Measurements from ENCODE around the gene TIPRL.

DNA sequence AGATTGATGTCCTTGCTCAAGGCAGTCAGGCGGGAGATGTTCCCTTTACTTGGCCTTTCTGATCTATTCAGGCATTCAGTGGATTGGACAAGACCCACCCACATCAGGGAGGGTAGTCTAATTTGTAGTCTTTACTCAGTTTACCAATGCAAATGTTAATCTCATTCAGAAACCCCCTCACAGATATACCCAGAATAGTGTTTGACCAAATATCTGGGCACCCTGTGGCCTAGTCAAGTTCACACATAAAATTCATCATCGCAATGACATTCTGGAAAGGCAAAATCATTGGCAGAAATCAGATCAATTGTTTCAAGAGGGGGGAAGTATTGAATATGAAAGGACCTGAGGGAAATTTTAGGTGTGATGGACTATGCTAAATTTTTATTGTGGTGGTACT is 34.6 kb downstream of the TIPRL start:
- TF ChIP-seq POLR2AphosphoS5 (IDR thresholded peaks at IDR 0.05), result no peak
- TF ChIP-seq POLR2A (IDR thresholded peaks at IDR 0.05), result no peak
- TF ChIP-seq, protein P1, sequence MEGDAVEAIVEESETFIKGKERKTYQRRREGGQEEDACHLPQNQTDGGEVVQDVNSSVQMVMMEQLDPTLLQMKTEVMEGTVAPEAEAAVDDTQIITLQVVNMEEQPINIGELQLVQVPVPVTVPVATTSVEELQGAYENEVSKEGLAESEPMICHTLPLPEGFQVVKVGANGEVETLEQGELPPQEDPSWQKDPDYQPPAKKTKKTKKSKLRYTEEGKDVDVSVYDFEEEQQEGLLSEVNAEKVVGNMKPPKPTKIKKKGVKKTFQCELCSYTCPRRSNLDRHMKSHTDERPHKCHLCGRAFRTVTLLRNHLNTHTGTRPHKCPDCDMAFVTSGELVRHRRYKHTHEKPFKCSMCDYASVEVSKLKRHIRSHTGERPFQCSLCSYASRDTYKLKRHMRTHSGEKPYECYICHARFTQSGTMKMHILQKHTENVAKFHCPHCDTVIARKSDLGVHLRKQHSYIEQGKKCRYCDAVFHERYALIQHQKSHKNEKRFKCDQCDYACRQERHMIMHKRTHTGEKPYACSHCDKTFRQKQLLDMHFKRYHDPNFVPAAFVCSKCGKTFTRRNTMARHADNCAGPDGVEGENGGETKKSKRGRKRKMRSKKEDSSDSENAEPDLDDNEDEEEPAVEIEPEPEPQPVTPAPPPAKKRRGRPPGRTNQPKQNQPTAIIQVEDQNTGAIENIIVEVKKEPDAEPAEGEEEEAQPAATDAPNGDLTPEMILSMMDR (IDR thresholded peaks at IDR 0.05), result no peak
- TF ChIP-seq EP300 (IDR thresholded peaks at IDR 0.05; ENCODE audit: low read depth), result no peak

Measured in transverse colon (tissue), 4 donors.